Type B pancreatic cell (in vitro differentiated cells): Measurements from ENCODE around the gene MAD1L1. TPM values are rescaled to one million over a fixed set of nuclear protein-coding genes. Genes with fewer than 3 reads are reported as not detected.

Experiments
- DNase-seq: peaks from one replicate; pipeline ENCODE4 v3.0.0; 2021; ENCODE audit warnings: mixed read lengths; ENCODE audit not compliant: unreplicated experiment; ENCODE audit errors: extremely low spot score
- H3K27ac Mint-ChIP-seq: 2 replicates; pipeline ENCODE4 v1.8.0; 2021; ENCODE audit warnings: mild to moderate bottlenecking, mixed read lengths
- H3K27me3 Mint-ChIP-seq: 2 replicates; pipeline ENCODE4 v1.8.0; 2021; ENCODE audit warnings: mixed read lengths
- H3K36me3 Mint-ChIP-seq: 2 replicates; pipeline ENCODE4 v1.8.0; 2021; ENCODE audit warnings: mixed read lengths
- H3K4me1 Mint-ChIP-seq: one replicate; pipeline ENCODE4 v1.8.0; 2021; ENCODE audit warnings: mixed read lengths; ENCODE audit not compliant: unreplicated experiment
- H3K4me3 Mint-ChIP-seq: 2 replicates; pipeline ENCODE4 v1.8.0; 2021; ENCODE audit warnings: mild to moderate bottlenecking, mixed read lengths
- H3K9me3 Mint-ChIP-seq: 2 replicates; pipeline ENCODE4 v1.8.0; 2021; ENCODE audit warnings: mixed read lengths
- total RNA-seq: library from RNA; stranded (reverse); gene quantifications from 2 replicates; pipeline ENCODE4 v1.2.1, GENCODE V29; 2021; ENCODE audit warnings: low replicate concordance
- TF ChIP-seq, protein P1 (sequence below): fragments of 200-600 bp; sonication (generic); conservative IDR thresholded peaks from 2 replicates; pipeline ENCODE4 v1.5.0; 2021; ENCODE audit warnings: antibody characterized with exemption, mild to moderate bottlenecking

MAD1L1 gene
- total RNA-seq, 1 donor from 2014 or later = 40.7 TPM

DNA sequence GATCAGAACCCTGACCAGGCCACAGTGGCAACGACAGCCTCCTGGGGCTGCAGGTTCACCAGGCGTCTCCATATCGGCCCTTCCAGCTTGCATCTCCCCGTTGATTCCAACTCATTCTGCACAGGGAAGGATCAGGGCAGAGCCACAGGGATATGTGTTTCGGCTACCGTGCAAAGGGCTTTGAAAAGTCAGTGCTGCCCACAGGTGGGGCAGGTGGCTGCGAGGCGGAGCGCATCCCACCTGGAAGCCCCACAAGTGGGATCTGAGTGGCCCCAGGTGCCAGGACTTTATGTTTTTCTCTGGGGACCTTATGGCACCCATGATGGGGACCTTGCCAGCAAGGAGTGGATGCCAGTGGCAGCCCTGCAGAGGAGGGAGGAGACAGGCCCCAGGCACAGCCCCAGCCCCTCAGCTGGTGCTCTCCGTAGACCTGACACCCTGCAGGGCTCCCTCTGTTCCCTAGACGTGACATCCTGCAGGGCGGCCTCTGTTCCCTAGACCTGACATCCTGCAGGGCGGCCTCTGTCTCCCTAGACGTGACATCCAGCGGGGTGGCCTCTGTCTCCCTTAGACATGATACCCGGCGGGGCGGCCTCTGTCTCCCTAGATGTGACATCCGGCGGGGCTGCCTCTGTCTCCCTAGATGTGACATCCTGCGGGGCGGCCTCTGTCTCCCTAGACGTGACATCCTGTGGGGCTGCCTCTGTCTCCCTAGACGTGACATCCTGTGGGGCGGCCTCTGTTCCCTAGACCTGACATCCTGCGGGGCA lies 373.3 kb downstream of the MAD1L1 start:
- Mint-ChIP-seq H3K9me3 (no peaks in the 10 kb centered on the region), H3K4me1 (peaks cover 8% of the 10 kb centered on the region), H3K4me3 (no peak overlapping the region), H3K27me3 (peaks cover 3% of the 10 kb centered on the region), H3K27ac (no peak overlapping the region), H3K36me3 (no peaks in the 10 kb centered on the region)
- no peak for DNase-seq
- TF ChIP-seq, protein P1, sequence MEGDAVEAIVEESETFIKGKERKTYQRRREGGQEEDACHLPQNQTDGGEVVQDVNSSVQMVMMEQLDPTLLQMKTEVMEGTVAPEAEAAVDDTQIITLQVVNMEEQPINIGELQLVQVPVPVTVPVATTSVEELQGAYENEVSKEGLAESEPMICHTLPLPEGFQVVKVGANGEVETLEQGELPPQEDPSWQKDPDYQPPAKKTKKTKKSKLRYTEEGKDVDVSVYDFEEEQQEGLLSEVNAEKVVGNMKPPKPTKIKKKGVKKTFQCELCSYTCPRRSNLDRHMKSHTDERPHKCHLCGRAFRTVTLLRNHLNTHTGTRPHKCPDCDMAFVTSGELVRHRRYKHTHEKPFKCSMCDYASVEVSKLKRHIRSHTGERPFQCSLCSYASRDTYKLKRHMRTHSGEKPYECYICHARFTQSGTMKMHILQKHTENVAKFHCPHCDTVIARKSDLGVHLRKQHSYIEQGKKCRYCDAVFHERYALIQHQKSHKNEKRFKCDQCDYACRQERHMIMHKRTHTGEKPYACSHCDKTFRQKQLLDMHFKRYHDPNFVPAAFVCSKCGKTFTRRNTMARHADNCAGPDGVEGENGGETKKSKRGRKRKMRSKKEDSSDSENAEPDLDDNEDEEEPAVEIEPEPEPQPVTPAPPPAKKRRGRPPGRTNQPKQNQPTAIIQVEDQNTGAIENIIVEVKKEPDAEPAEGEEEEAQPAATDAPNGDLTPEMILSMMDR = no peak

DNA sequence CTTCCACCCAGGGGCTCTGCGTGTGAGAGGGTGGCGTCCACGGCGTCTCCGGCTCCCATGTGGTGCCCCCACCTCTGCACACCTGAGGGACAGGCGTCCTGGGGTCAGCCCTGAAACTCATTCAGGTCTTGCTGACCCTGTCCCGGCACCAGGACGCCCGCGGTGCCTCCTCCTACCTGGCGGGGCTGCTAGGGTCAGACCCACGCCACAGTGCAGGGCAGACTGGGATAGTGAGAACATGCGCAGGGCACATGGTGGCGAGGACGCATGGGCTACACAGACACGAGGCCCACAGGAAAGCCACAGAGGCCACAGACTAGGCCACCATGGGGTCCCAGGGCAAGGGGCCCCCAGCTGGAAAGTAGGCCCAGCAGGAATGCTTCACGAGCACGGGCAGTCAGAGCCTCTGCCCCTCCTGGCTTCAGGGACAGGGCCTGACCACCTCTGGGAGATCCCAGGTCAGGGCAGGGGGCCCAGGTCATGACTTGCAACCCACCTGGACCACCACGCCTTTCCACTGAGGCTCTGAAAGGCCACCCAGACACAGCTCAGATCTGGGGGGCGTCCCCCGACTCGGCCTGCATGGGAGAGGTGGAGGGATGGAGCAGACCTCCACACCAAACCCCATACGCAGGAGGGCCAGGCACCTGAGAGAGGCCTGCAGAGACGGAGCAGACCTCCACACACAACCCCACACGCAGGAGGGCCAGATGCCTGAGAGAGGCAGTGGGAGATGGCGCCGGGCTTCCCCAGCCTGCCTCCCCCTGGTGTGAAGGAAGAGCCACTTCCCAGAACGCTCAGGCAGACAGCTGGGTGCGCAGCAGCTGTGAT lies 374.1 kb downstream of the MAD1L1 start:
- Mint-ChIP-seq H3K27ac (no peak overlapping the region), H3K36me3 (no peaks in the 10 kb centered on the region), H3K4me1 (peaks cover 12% of the 10 kb centered on the region), H3K27me3 (peaks cover 5% of the 10 kb centered on the region), H3K9me3 (no peaks in the 10 kb centered on the region), H3K4me3 (no peak overlapping the region)
- TF ChIP-seq, protein P1 = no peak
- DNase-seq = no peak

DNA sequence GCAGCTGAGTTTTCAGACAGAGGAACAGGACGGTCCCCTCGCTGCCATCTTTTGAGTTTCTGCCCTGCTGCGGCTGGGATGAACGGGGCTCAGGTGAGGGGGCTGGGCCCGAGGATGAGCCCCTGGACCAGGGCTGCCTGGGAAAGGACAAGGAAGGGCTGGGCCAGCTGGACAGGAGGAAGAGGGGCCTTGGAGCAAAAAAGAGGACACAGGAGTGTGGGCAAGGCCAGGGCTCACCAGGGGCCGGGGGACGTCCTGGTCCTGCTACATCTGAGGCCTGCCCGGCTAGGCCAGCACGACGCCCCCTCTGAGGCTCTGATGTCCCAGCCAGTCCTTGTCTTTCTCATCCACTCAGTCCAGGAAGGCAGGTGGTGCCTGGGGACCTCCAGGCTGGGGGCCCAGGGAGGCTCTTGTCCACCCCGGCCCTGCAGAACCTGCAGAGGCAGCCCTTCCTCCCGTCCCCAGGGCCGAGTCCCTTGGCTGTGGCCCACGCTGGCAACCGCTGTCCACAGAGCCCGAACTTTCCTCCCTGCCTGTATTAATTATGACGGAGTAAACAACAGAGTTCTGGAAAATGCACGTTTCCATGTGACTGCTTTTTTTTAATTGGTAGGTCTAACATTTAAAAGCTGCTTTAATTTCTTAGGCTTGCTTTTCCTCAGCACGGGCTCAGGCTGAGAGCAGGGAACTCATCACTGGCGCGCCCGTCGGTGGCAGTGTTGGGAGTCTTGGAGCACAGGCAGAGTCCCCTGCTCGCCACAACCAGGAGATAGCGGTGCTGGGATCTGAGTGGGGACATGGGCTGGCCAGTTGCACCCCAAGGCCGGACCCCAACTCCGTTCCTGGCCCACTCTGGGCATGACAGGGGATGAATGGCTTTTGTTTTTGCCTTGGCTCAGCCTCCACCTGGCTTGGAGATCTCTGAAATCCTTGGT lies 375.0 kb downstream of the MAD1L1 start:
- Mint-ChIP-seq H3K27me3 (peaks cover 5% of the 10 kb centered on the region), H3K27ac (no peak overlapping the region), H3K4me3 (no peak overlapping the region), H3K4me1 (peaks cover 17% of the 10 kb centered on the region), H3K9me3 (no peaks in the 10 kb centered on the region), H3K36me3 (no peaks in the 10 kb centered on the region)
- no peak for DNase-seq
- TF ChIP-seq, protein P1 = no peak

DNA sequence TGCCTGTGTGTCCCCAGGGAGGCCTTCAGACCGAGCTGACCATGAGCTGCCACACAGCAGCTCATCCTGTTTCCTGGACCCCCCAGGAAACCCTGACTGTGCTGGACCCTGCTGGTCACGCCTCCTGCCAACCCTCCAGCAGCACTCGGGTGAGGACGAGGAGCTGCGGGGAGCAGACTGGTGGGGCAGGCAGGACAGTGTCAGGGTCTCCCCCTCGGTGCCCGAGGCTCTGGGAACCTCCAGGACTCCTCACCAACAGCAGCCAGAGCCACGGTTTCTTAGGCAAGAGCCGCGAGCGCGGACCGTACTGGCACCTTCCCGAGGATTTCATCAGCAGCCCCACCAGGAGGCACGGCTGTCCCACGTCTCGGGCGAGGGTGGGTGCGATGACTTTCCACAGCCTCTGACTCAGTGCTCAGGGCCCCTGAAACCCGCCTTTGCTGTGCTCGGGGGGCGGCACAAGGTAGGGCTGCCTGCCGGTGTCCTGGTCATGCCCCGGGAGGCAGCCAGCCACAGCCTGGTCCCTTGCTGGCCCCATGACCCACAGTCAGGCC lies 375.8 kb downstream of the MAD1L1 start:
- H3K27me3 Mint-ChIP-seq = peaks cover 3% of the 10 kb centered on the region
- peaks cover 12% of the 10 kb centered on the region for H3K4me1 Mint-ChIP-seq
- TF ChIP-seq, protein P1 = no peak
- no peak for DNase-seq
- no peak overlapping the region for H3K27ac Mint-ChIP-seq
- H3K9me3 Mint-ChIP-seq = no peaks in the 10 kb centered on the region
- no peaks in the 10 kb centered on the region for H3K36me3 Mint-ChIP-seq
- no peak overlapping the region for H3K4me3 Mint-ChIP-seq
